ELR (cell line): ENCODE measurements around the gene HSD17B12.
"Not testable (repeated sequence)": the region's sequence is repeated elsewhere in the genome, so short reads cannot be mapped to it uniquely, and the experiment has no call there.

Source experiments
- DNase-seq: peaks from one replicate; pipeline ENCODE4 v3.0.0-alpha.2; 2015; ENCODE audit warnings: low read depth

Gene HSD17B12

GRCh38 chr11:43680521-43681400 is at the start of gene HSD17B12:
TSS of gene HSD17B12 (plus strand) at chr11:43680738. CDS start at chr11:43680828, 90 bp downstream.
- DNase-seq = peak; percentile 99

DNA sequence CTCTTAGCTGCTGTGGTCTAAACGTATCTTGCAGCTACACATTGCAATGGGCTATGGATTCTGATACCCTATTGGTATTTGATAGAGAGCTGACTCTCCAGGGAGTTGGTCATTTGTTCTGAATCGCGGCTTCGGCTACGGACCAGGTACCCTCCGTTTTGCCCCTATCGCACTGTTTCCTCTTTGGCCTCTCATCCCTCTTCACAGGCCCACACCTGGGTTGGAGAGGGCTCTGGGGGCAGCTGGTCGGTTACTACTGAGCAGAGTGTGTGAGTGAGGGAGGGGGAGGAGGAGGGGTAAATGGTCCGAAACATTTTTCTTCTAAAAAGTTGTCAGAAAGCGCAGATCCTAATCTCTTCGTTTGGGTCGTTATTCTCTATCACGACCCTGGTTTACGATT is 48.8 kb upstream of the HSD17B12 start:
- no peak for DNase-seq

GRCh38 chr11:43632181-43632580 is 48.4 kb upstream of the HSD17B12 start:
- DNase-seq = peak; percentile 74

DNA sequence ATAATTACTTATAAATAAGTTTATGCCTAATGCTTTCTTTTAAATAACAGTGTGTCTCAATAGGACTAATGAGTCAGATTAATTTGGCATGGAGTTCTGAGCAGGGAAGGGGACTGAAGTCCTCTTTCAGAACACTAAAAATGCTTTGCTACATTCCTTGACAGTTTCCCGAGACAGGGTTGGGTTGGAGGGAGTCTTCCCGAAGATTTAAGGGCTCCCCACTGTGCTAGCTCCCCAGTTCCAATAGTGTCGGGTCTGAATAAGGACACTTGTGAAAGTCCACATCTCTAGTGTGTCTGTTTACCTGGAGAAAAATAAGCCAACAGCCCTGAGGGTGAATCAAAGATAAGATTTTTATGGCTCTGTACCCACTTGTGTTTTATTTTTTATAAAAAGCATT is 41.8 kb upstream of the HSD17B12 start:
- DNase-seq = no peak

DNA sequence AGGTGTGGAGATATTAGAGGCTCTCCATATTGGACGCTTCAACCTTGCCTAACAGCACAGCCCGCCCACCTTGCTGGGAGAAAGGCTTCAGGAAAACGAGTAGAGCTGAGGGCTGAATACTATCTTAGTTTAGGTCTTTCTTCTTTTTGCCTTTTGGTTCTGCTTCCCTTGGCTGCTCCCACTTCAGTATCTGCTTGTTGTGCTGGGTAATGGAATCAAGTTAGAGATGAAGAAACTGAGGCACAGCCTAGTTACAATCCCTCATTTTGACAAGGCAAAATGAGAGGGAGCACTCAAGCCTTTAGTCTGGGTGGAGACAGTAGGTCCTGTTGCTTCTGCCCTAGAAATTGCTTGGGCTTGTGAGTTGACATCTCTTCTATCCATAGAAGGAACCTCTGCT is 41.3 kb upstream of the HSD17B12 start:
- no peak for DNase-seq

GRCh38 chr11:43639920-43640319 is 40.6 kb upstream of the HSD17B12 start:
- DNase-seq = no peak

- DNase-seq = peak; percentile 91
These were observed 36.5 kb upstream of the HSD17B12 start for GRCh38 chr11:43643898-43644620.

GRCh38 chr11:43644621-43645299 is 35.8 kb upstream of the HSD17B12 start:
- peak; percentile 19 for DNase-seq

- DNase-seq = no peak
These were observed 33.8 kb upstream of the HSD17B12 start for GRCh38 chr11:43646767-43647166.

DNA sequence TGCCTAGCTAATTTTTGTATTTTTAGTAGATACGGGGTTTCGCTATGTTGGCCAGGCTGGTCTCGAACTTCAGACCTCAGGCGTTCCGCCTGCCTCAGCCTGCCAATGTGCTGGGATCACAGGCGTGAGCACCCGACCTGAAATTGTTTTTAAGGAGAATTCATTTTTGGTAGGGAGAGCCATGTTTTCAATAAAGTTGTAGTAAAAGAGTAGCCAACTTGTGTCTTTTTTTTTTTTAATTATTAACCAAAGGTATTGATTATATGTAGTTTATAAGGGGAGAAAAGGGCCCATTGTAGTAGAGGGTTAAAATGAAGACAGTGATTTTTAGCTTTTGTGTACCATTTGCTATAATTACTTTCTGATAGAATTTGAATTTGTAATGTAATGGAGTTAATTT is 31.6 kb upstream of the HSD17B12 start:
- no peak for DNase-seq

DNA sequence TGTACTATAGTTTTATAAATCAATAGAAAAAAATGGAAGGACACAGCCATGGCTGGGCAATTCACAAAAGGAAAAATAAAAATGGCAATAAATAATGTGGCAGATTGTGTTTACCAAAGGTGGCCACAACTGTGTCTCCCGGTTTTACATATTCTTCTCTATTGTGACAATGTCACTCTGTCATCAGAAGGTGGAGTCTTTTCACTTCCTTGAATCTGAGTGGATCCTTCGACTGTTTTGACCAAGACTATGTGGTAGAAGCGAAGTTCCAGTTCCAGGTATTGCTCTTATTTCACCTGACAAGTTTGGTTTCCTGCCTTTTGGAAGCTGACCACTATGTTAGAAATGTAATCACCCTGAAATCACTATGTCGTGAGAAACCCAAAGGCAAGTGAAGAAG is 31.0 kb upstream of the HSD17B12 start:
- no peak for DNase-seq

GRCh38 chr11:43649921-43650320 is 30.6 kb upstream of the HSD17B12 start:
- DNase-seq = no peak

GRCh38 chr11:43663018-43663417 is 17.5 kb upstream of the HSD17B12 start:
- not testable (repeated sequence) for DNase-seq

GRCh38 chr11:43664295-43664694 is 16.2 kb upstream of the HSD17B12 start:
- DNase-seq = no peak

DNA sequence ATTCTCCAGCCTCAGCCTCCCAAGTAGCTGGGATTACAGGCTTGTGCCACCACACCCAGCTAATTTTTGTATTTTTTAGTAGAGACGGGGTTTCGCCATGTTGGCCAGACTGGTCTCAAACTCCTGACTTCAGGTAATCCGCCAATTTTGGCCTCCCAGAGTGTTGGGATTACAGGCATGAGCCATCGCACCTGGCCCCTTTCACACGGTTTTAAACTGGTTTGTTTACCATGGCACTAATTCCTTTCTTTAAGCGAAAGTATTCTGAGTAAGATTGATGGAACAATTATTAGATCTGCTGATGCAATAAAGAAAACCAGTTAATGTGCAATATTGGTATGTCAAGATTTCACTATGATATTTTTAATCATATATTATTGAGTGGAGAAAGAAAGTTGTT is 9.3 kb upstream of the HSD17B12 start:
- not testable (repeated sequence) for DNase-seq

DNA sequence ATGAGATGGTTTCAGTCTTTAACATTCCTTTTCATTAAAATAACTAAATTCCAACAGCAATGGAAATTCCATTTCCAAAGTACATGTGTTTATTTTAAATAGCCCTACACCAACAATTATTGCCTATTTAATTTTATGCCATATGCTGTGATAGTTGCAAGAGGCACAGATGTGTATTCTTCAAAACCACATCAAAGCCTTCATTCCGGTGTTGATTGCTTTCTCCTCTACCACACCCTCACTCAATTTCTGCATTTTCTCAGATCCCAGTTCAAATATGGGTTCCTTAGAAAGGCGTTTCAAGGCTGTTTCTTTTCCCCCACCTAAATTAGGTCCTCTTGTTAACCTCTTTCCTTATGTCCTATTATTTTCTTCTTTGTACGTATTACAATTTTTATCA is 6.0 kb upstream of the HSD17B12 start:
- DNase-seq = no peak

DNA sequence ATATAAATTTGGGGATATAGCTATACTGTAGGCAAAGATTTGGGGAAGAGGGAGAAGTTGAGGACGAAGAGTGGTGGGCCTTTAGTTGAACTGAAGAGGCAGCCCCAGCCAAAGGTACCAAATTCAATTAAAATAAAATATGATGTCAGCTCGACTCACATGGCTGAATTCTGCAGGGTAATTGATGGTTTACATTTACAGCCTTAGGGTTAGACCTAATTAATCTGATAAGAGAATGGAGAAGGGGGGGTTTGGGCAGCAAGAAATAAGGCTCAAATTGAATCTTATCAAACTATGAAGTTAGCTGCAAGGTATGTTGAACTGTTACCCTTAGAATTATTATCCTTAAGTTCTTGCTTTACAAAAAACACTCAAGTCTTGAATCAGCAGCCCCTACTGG is 3.6 kb upstream of the HSD17B12 start:
- no peak for DNase-seq

GRCh38 chr11:43681401-43681942 is 934 bp downstream of the HSD17B12 start:
- peak; percentile 49 for DNase-seq

DNA sequence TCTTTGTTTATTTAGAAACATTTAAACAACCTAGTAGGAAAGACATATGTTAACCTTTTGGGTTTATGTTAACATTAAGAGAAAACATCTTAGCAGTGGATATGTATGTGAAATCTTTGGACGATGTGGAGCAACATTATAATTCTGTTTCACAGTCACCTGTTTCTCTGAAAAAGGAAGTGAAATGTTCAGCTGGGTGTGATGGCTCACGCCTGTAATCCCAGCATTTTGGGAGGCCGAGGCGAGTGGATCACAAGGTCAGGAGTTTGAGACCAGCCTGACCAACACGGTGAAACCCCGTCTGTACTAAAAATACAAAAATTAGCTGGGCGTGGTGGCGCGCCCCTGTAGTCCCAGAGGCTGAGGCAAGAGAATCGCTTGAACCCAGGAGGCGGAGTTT is 1.5 kb downstream of the HSD17B12 start:
- not testable (repeated sequence) for DNase-seq

- DNase-seq = peak; percentile 29
These were observed 4.9 kb downstream of the HSD17B12 start for GRCh38 chr11:43685440-43685839.

DNA sequence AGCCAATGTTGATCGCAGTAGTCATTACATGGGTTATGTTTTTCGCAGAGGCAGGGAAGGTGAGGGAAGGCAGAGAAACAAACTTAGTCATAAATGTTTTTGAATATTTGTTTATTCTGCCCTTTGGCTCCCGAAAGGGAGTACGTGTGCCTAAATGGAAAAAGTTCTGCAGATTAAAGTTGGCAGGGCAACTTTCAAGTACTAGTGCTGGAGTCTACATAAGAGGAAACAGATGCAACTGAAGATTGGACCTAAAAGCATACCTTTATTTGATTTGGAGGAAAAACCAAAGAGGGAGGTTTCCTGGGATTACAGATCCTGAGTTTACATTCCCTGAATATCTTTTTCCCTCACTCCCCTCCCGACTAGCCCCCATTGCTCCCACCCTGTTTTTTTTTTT is 5.7 kb downstream of the HSD17B12 start:
- no peak for DNase-seq

- peak; percentile 9 for DNase-seq
These were observed 6.7 kb downstream of the HSD17B12 start for GRCh38 chr11:43687120-43687791.
